ENCODE results near the gene INSYN2B.
A peak's percentile ranks its signal among the peaks of the same experiment; 100 is the strongest.
"Not testable (repeated sequence)": the region's sequence is repeated elsewhere in the genome, so short reads cannot be mapped to it uniquely, and the experiment has no call there.

Gene INSYN2B

DNA sequence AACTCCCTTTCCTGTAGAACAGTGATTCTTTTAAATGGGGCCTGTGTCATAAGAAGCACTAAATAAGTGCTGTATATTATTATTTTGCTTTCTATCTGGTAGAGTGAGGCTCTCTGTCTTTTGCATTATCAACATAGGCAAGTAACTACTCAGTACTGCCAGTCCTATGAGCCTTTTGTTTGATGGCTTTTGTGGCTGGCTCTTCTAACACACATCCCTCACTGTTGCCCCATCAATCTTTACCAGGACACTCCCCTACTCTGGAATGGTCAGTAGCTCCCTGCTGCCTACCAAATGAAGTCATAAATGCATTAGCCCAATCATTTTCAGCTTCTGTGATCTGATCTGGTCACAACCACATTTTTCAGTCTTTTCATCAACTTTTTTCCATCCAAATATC, 137.6 kb downstream of the INSYN2B start:
- no peak for DNase-seq

DNA sequence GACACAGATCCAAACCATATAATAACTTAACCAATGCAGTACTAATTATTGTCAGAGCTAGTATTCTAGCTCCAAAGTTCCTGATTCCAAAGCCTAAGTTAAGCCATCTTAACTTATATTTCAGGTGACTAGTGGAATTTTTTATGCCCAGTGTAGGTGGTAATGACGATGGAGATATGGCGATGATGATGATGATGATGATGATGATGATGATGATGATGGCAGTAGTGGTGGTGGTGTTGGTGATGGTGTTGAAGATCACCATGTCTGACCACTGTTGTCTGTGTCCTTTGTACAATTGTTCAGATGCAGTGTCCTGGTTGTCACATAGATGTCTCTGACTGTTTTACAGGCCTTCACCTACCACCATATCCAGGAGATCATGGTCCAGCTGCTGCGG, 139.9 kb downstream of the INSYN2B start:
- no peak for DNase-seq

- no peak for DNase-seq
Observed at GRCh38 chr5:169838688-169839087, 141.6 kb downstream of the INSYN2B start.

- no peak for DNase-seq
Observed at GRCh38 chr5:169837686-169838085, 142.6 kb downstream of the INSYN2B start.

GRCh38 chr5:169836835-169837536, 143.3 kb downstream of the INSYN2B start:
- DNase-seq, result no peak

- DNase-seq, result not testable (repeated sequence)
Observed at GRCh38 chr5:169834540-169834939, 145.8 kb downstream of the INSYN2B start.

DNA sequence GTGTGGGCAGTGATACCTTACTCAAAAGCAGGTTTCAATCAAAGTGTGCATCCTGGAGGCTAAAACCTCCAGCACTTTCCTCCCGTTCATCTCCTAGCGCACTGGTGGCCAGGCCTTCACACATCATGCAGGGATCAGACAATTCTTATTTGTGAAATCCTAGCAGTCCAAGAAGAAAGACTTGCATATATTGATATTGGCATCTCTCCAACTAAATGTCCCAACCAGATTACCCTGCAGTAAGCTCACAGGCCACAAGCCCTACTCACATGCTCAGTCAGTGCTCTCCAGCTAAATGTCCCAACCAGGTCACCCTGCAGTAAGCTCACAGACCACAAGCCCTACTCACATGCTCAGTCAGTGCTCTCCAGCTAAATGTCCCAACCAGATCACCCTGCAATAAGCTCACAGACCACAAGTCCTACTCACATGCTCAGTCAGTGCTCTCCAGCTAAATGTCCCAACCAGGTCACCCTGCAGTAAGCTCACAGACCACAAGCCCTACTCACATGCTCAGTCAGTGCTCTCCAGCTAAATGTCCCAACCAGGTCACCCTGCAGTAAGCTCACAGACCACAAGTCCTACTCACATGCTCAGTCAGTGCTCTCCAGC, 146.5 kb downstream of the INSYN2B start:
- DNase-seq, result peak; percentile 46

GRCh38 chr5:169832845-169833244, 147.4 kb downstream of the INSYN2B start:
- no peak for DNase-seq

DNA sequence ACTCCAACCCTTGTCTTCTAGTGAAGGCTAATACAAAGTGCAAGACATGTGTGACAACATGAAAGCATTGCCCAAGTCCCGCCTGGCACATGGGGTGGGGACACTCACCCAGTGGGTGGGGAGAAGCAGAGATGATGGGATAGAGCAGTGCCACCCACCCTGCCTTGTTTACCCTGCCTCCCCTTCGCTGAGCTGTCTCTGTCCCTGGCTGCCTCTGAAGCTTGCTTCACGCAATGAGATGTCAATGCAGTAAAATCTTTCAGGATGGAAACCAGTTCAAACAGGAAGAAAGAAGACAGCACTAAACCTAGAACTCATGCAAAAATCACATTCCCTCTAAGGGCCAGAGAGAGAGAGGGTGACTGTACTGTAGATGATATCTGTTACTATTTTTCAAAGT, 148.0 kb downstream of the INSYN2B start:
- no peak for DNase-seq

DNA sequence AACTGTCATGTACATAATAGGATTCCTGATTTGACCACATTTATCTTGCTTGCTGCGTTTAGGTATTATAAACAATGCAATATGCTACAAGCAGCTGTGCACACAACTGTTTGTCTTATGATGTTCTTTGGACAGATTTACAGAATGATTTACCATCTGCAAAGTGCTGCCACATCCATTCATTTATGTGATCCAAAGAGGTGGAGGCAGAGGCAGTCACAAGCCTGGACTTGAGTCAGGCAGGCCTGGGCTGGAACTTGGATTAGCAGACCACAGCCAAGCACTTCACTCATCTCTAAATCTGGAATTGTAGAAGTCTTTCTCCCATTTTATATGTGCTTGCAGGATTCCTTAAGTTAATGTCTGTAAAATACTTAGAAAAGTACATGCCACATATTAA, 149.0 kb downstream of the INSYN2B start:
- DNase-seq, result no peak

DNA sequence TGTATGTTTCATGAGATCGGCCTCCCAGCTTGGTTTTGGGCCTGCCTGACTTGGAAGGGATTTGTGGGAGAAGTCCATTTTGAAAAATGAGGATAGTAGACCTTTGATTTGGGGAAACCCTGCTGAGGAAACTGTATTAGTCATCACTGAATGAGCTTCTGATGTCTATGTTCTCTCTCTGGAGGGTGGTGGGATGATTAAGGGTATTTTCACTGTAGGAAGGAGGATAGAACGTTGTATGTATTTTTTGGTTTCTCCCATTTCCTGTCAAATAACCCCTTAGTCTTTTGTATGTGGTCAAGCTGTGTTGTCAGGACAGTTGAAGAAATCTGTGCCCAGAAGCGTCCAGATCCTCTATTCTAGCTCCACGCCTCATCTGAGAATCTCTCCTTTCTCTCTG, 151.9 kb downstream of the INSYN2B start:
- no peak for DNase-seq

DNA sequence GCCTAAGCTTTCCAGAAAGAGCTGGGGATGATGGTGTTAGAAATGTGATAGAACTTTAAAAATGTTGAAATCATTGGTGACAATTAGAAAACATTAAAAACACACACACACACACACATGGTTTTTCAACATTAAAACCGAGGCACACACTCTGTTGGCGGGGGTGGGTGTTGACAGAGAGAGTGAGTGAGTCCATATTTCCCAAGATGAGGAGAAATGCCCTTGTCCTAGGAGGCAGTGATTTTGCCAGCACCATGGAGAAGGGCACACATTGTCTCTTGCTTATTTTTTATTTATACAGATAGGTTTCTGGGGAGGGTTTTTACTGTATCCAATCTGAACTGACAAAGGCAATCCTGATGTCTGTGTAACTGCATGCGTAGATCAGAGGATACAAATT, 152.5 kb downstream of the INSYN2B start:
- no peak for DNase-seq

DNA sequence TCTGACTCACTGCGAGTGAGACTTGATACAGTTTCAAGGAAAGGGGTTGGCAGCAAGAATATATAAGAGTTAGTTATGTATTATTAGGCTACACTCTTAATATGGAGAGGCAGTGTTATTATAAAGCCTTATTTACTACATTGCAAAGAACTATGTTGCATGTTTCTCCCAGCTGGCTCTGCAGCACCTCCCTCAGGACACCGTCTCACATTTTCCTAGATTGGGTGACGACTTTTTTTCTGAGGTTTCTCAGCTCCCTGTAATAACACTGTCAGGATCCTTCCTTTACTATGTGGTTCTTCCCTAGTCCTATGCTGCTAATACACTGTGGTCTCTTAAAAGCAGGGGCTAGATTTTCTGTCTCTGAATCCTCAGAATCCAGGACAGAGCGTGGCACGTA, 153.7 kb downstream of the INSYN2B start:
- no peak for DNase-seq

GRCh38 chr5:169817031-169817430, 163.3 kb downstream of the INSYN2B start:
- DNase-seq, result no peak

- no peak for DNase-seq
Observed at GRCh38 chr5:169814522-169814921, 165.8 kb downstream of the INSYN2B start.

All from fibroblast of skin of right biceps (primary cell).